H1 (cell line): ENCODE results near the gene IDI2. TPM values are rescaled to one million over a fixed set of nuclear protein-coding genes. Genes with fewer than 3 reads are reported as not detected.

ENCODE experiments used
- CTCF ChIA-PET: fragments of 300-600 bp; sonication (Branson Sonifier 250); formaldehyde crosslinking; loops from one replicate; lab custom pipeline; 2021; ENCODE audit not compliant: partially characterized antibody; lab: Charles Lee
- POLR2A ChIA-PET: fragments of 300-600 bp; sonication (Branson Sonifier 250); formaldehyde crosslinking; loops from one replicate; lab custom pipeline; 2021; ENCODE audit warnings: inconsistent platforms; ENCODE audit not compliant: partially characterized antibody; lab: Charles Lee
- DNase-seq, 2 experiments: peaks; one replicate each; pipeline versions ENCODE4 v3.0.0 to v3.0.0-alpha.2; 2010 to 2022; ENCODE audit warnings: low spot score in 2 of 2, low read depth in 1 of 2, mixed read lengths in 1 of 2
- FAIRE-seq: peaks from 2 replicates; lab custom pipeline; 2011; peaks lifted over from hg19 to GRCh38; lab: Jason Lieb, UNC
- H2AFZ ChIP-seq: 2 replicates; pipeline ENCODE4 v1.8.1; 2012; ENCODE audit warnings: low read length, inconsistent platforms
- H2AK5ac ChIP-seq: 2 replicates; pipeline ENCODE4 v1.6.1; 2013; ENCODE audit warnings: low read depth, low read length
- H2BK120ac ChIP-seq: replicated peaks from 2 replicates; pipeline ENCODE3; 2013; ENCODE audit warnings: low read depth, low read length, inconsistent platforms
- H2BK12ac ChIP-seq: 2 replicates; pipeline ENCODE4 v1.6.1; 2013; ENCODE audit warnings: low read depth, low read length
- H2BK15ac ChIP-seq: 2 replicates; pipeline ENCODE4 v1.6.1; 2013; ENCODE audit warnings: low read length
- H2BK20ac ChIP-seq: 2 replicates; pipeline ENCODE4 v1.6.1; 2013; ENCODE audit warnings: low read length
- H2BK5ac ChIP-seq: 2 replicates; pipeline ENCODE4 v1.6.1; 2013; ENCODE audit warnings: low read depth, low read length
- H3K14ac ChIP-seq: 2 replicates; pipeline ENCODE4 v1.6.1; 2013; ENCODE audit warnings: inconsistent platforms; ENCODE audit not compliant: insufficient read length
- H3K18ac ChIP-seq: 2 replicates; pipeline ENCODE4 v1.6.1; 2013; ENCODE audit warnings: low read length; ENCODE audit errors: extremely low read depth
- H3K23ac ChIP-seq: 2 replicates; pipeline ENCODE4 v1.6.1; 2013; ENCODE audit warnings: inconsistent platforms; ENCODE audit not compliant: insufficient read length
- H3K23me2 ChIP-seq: 2 replicates; pipeline ENCODE4 v1.6.1; 2013; ENCODE audit warnings: low read depth, low read length
- H3K27ac ChIP-seq: 2 replicates; pipeline ENCODE4 v1.6.1; 2011; ENCODE audit warnings: low read depth, low read length, inconsistent platforms
- H3K27me3 ChIP-seq, 4 experiments: replicated peaks in 1 of 4; 1 replicate in 1 of 4; 2 replicates in 3 of 4; pipeline versions ENCODE4 v1.6.1 to v1.8.1; 2011 to 2013; ENCODE audit warnings: low read length in 3 of 4, mild to moderate bottlenecking in 3 of 4, inconsistent platforms in 2 of 4, mixed read lengths in 2 of 4, moderate library complexity in 1 of 4; ENCODE audit not compliant: control insufficient read depth in 3 of 4, insufficient read depth in 3 of 4; ENCODE audit errors: extremely low read depth in 1 of 4
- H3K36me3 ChIP-seq, 4 experiments: 2 replicates each; pipeline versions ENCODE4 v1.6.1 to v1.8.1; 2011 to 2013; ENCODE audit warnings: mild to moderate bottlenecking in 4 of 4, low read length in 3 of 4, moderate library complexity in 2 of 4, control low read depth in 1 of 4, inconsistent platforms in 1 of 4; ENCODE audit not compliant: insufficient read depth in 4 of 4, control insufficient read depth in 2 of 4
- H3K4ac ChIP-seq: replicated peaks from 2 replicates; pipeline ENCODE3; 2013; ENCODE audit warnings: low read length, low read depth, mixed read lengths, inconsistent platforms; ENCODE audit not compliant: insufficient read length
- H3K4me1 ChIP-seq, 4 experiments: replicated peaks in 1 of 4; 1 replicate in 1 of 4; 2 replicates in 3 of 4; pipeline versions ENCODE4 v1.6.1 to v1.8.1; 2011 to 2013; ENCODE audit warnings: low read length in 3 of 4, inconsistent platforms in 2 of 4, mixed read lengths in 1 of 4; ENCODE audit not compliant: insufficient read depth in 4 of 4, control insufficient read depth in 3 of 4
- H3K4me2 ChIP-seq, 2 experiments: 2 replicates each; pipeline versions ENCODE4 v1.6.1 to v1.8.1; 2011 to 2013; ENCODE audit warnings: low read depth in 2 of 2, low read length in 2 of 2, control low read depth in 1 of 2, inconsistent platforms in 1 of 2, mild to moderate bottlenecking in 1 of 2; ENCODE audit not compliant: insufficient read depth in 1 of 2
- H3K4me3 ChIP-seq, 4 experiments: fragments of 200-600, 300-600 bp in 1 of 4; sonication (generic), shearing (Covaris generic), sonication (Bioruptor Twin) in 1 of 4; 2 replicates each; pipeline versions ENCODE4 v1.5.1 to v1.8.1; 2011 to 2016; ENCODE audit warnings: low read length in 4 of 4, low read depth in 3 of 4, control low read depth in 2 of 4, inconsistent platforms in 2 of 4, mild to moderate bottlenecking in 2 of 4, mixed read lengths in 1 of 4, moderate library complexity in 1 of 4; ENCODE audit not compliant: insufficient read depth in 2 of 4; ENCODE audit errors: extremely low read depth in 1 of 4
- H3K56ac ChIP-seq: replicated peaks from 2 replicates; pipeline ENCODE3; 2013; ENCODE audit warnings: low read depth, mild to moderate bottlenecking, mixed read lengths, low read length, inconsistent platforms; ENCODE audit not compliant: insufficient read length
- H3K79me1 ChIP-seq: 2 replicates; pipeline ENCODE4 v1.6.1; 2013; ENCODE audit warnings: low read depth, low read length, control low read depth
- H3K79me2 ChIP-seq, 2 experiments: 2 replicates each; pipeline versions ENCODE4 v1.6.1 to v1.8.1; 2012 to 2013; ENCODE audit warnings: low read length in 2 of 2, mild to moderate bottlenecking in 2 of 2, inconsistent platforms in 1 of 2; ENCODE audit not compliant: insufficient read depth in 2 of 2, control insufficient read depth in 1 of 2
- H3K9ac ChIP-seq, 4 experiments: replicated peaks in 1 of 4; 1 replicate in 1 of 4; 2 replicates in 3 of 4; pipeline versions ENCODE4 v1.6.1 to v1.8.1; 2011 to 2013; ENCODE audit warnings: low read depth in 3 of 4, low read length in 3 of 4, control low read depth in 2 of 4, mild to moderate bottlenecking in 2 of 4, moderate library complexity in 2 of 4, inconsistent platforms in 1 of 4; ENCODE audit errors: extremely low read depth in 1 of 4
- H3K9me3 ChIP-seq, 2 experiments: 2 replicates each; pipeline versions ENCODE4 v1.6.1 to v1.8.1; 2012 to 2013; ENCODE audit warnings: mild to moderate bottlenecking in 2 of 2, moderate library complexity in 2 of 2, control low read depth in 1 of 2, inconsistent platforms in 1 of 2, low read depth in 1 of 2, low read length in 1 of 2, mixed read lengths in 1 of 2; ENCODE audit not compliant: insufficient read depth in 2 of 2
- H4K20me1 ChIP-seq, 2 experiments: replicated peaks in 1 of 2; 2 replicates each; pipeline versions ENCODE3 to v1.8.1; 2011 to 2013; ENCODE audit warnings: inconsistent platforms in 2 of 2, low read length in 2 of 2, mild to moderate bottlenecking in 1 of 2; ENCODE audit not compliant: insufficient read depth in 2 of 2, control insufficient read depth in 1 of 2
- H4K5ac ChIP-seq: 2 replicates; pipeline ENCODE4 v1.6.1; 2013; ENCODE audit warnings: low read length, low read depth, mixed read lengths, inconsistent platforms; ENCODE audit not compliant: insufficient read length
- H4K8ac ChIP-seq: 2 replicates; pipeline ENCODE4 v1.8.0; 2013; ENCODE audit warnings: mild to moderate bottlenecking, moderate library complexity, low read length, inconsistent platforms; ENCODE audit not compliant: insufficient read depth; ENCODE audit errors: extremely low read depth
- H4K91ac ChIP-seq: replicated peaks from 2 replicates; pipeline ENCODE3; 2013; ENCODE audit warnings: low read length, mixed read lengths, inconsistent platforms; ENCODE audit not compliant: insufficient read length
- CTBP2 ChIP-seq: IDR thresholded peaks from 2 replicates; pipeline ENCODE4 v1.7.0; 2011; ENCODE audit warnings: borderline replicate concordance, mild to moderate bottlenecking, moderate library complexity, mixed read lengths, low read length; ENCODE audit not compliant: insufficient read depth, insufficient read length
- SP2 ChIP-seq: IDR thresholded peaks from 2 replicates; pipeline ENCODE4 v1.6.1; 2012; ENCODE audit warnings: mild to moderate bottlenecking, low read length, inconsistent platforms
- WGBS, 2 experiments: shearing (Covaris generic) in 1 of 2; methylation state at CpG; one replicate each; pipeline versions ENCODE4 v1.1.6 to v1.1.7; 2013 to 2015; ENCODE audit warnings: low lambda C conversion rate in 2 of 2, mixed read lengths in 2 of 2, inconsistent platforms in 1 of 2, low coverage in 1 of 2, missing lambda C conversion rate in 1 of 2; ENCODE audit not compliant: insufficient replicate concordance in 2 of 2, insufficient coverage in 1 of 2, insufficient read length in 1 of 2; ENCODE audit errors: extremely low coverage in 1 of 2, missing lambda C conversion rate in 1 of 2; 5-methylcytosine and 5-hydroxymethylcytosine counted together
- polyA plus RNA-seq, 7 experiments: library from polyadenylated mRNA; depleted of rRNA in 3 of 7; stranded (reverse) in 5 of 7; unstranded in 2 of 7; fragments of >200 nt in 5 of 7; fragments of 200-250 nt in 2 of 7; gene quantifications; 1 replicate in 5 of 7; 2 replicates in 1 of 7; 4 replicates in 1 of 7; pipeline versions ENCODE4 v1.2.1 to v1.2.3, GENCODE V29; 2011 to 2013; ENCODE audit warnings: missing spikeins in 2 of 7, mixed read lengths in 2 of 7
- total RNA-seq: library from RNA; stranded (reverse); fragmentation: NEBNext Ultra II Directional; extraction: Animal tissue kit (Norgen Biotek cat#: 25700); gene quantifications from 2 replicates; pipeline ENCODE4 v1.2.1, GENCODE V29; 2021

Gene IDI2
- total and polyA plus RNA-seq, 2 of the 8 experiments (the other 6 are each of a cell fraction or from before 2014, with no cell fraction given), result not detected

DNA sequence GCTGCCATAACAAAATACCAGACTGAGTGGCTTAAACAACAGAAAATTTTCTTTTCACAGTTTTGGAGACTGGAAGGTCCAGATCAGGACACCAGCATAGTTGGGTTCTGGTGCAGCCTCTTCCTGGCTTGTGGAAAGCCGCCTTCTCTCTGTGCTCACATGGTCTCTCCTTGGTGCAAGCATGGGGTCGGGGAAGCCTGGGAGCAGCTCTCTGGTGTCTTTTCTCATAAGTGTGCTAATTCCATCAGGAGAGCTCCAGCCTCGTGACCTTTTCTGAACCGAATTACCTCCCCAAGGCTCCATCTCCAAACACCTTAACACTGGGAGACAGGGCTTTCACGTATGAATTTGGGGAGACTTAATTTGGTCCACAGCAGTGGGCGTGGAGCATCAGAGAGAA, 42.3 kb downstream of the IDI2 start:
- 0 out of 2 replicates have a peak, but pooled peaks cover 2% of the 10 kb centered on the region for H3K79me1 ChIP-seq
- POLR2A ChIA-PET, result interaction anchor here (1.7 kb wide), 1 partner anchor 8 kb away, joined by 5 read pairs; no protein-coding TSS in a partner anchor

More for the DNA sequence above, 42.3 kb downstream of the IDI2 start:
- H4K5ac ChIP-seq, result no peak overlapping the region
- no peak overlapping the region for H3K4me3 ChIP-seq
- no peak overlapping the region for H3K14ac ChIP-seq
- H2BK120ac ChIP-seq, result no peak overlapping the region
- H3K4me1 ChIP-seq, result peaks cover 0 to 3% (median 1%) of the 10 kb centered on the region in 4 experiments; a peak in 2 of 7 replicates
- WGBS, 2 experiments, result 92% methylated on average over 6 of the region's 6 CpGs; no CpG with 5 or more reads in 1 of the 2 experiments
- no peak overlapping the region for H4K8ac ChIP-seq
- no peak overlapping the region for H3K18ac ChIP-seq
- no peak for FAIRE-seq
- no peak overlapping the region for H3K4ac ChIP-seq
- H4K20me1 ChIP-seq, result no peaks in the 10 kb centered on the region
- no peak overlapping the region for H3K9ac ChIP-seq
- H2BK15ac ChIP-seq, result no peak overlapping the region
- H3K23me2 ChIP-seq, result peaks cover 5% of the 10 kb centered on the region; the same call in 1 of the 2 replicates
- H3K56ac ChIP-seq, result no peak overlapping the region
- H2BK12ac ChIP-seq, result no peak overlapping the region
- H3K4me2 ChIP-seq, result no peak overlapping the region
- H3K36me3 ChIP-seq, result peaks cover 0 to 4% (median 0%) of the 10 kb centered on the region in 4 experiments; a peak in 1 of 8 replicates
- H3K23ac ChIP-seq, result no peak overlapping the region
- H3K27me3 ChIP-seq, result no peaks in the 10 kb centered on the region
- DNase-seq, result no peak
- CTCF ChIA-PET, result interaction anchor here (0.5 to 1.5 kb wide), 3 partner anchors 14 to 119 kb away, joined by 3 to 4 read pairs (median 3); no protein-coding TSS in a partner anchor
- TF ChIP-seq CTBP2, result no peak
- no peak for TF ChIP-seq SP2
- no peak overlapping the region for H2AFZ ChIP-seq
- peaks cover 0 to 7% of the 10 kb centered on the region in 2 experiments; a peak in 2 of 4 replicates for H3K79me2 ChIP-seq
- no peak overlapping the region for H4K91ac ChIP-seq
- peaks cover 23 to 25% of the 10 kb centered on the region in 2 experiments for H3K9me3 ChIP-seq
- H2BK5ac ChIP-seq, result no peak overlapping the region
- H3K27ac ChIP-seq, result no peak overlapping the region
- H2BK20ac ChIP-seq, result no peak overlapping the region
- H2AK5ac ChIP-seq, result no peak overlapping the region
